IMR-90 (cell line): ENCODE results near the gene TFRC. TPM values are rescaled to one million over a fixed set of nuclear protein-coding genes. Genes with fewer than 3 reads are reported as not detected.

Experiments
- ATAC-seq: fragments of 200-7000 bp; cut with Tn5 transposase; 2 replicates; pipeline ENCODE4 v1.9.1; 2020; ENCODE audit warnings: low read depth, mild to moderate bottlenecking, moderate library complexity
- BruUV-seq: library from RNA; stranded (reverse); fragments of 400-500 nt; replicated peaks from 2 replicates; lab custom pipeline; 2021; lab: Mats Ljungman, UMichigan
- CTCF ChIA-PET: fragments of 300-600 bp; formaldehyde crosslinking; extraction: SDS; loops from one replicate; lab custom pipeline; 2021; ENCODE audit warnings: antibody characterized with exemption; lab: Yijun Ruan, JAX
- POLR2A ChIA-PET: fragments of 300-600 bp; sonication (Branson Sonifier 250); formaldehyde crosslinking; loops from one replicate; lab custom pipeline; 2022; ENCODE audit warnings: antibody characterized with exemption; ENCODE audit not compliant: unreplicated experiment; lab: Charles Lee
- DNase-seq: peaks from one replicate; pipeline ENCODE4 v3.0.0; 2013
- H2AFZ ChIP-seq: replicated peaks from 2 replicates; pipeline ENCODE3; 2013; ENCODE audit warnings: low read length, mild to moderate bottlenecking; ENCODE audit not compliant: poor library complexity
- H2AK5ac ChIP-seq: 2 replicates; pipeline ENCODE4 v1.6.1; 2013; ENCODE audit warnings: low read depth, low read length, inconsistent platforms
- H2AK9ac ChIP-seq: replicated peaks from 2 replicates; pipeline ENCODE3; 2013; ENCODE audit warnings: mild to moderate bottlenecking, low read depth, low read length, moderate library complexity; ENCODE audit not compliant: poor library complexity
- H2BK120ac ChIP-seq: 2 replicates; pipeline ENCODE4 v1.6.1; 2013; ENCODE audit warnings: low read depth, low read length, inconsistent platforms
- H2BK15ac ChIP-seq: 3 replicates; pipeline ENCODE4 v1.6.1; 2013; ENCODE audit warnings: low read depth, low read length, inconsistent platforms
- H2BK20ac ChIP-seq: 2 replicates; pipeline ENCODE4 v1.6.1; 2013; ENCODE audit warnings: low read depth, mild to moderate bottlenecking, inconsistent platforms, low read length, moderate library complexity
- H2BK5ac ChIP-seq: 2 replicates; pipeline ENCODE4 v1.6.1; 2013; ENCODE audit warnings: mild to moderate bottlenecking, low read depth, low read length, inconsistent platforms; ENCODE audit not compliant: poor library complexity, severe bottlenecking
- H3K14ac ChIP-seq: replicated peaks from 2 replicates; pipeline ENCODE4 v1.6.1; 2013; ENCODE audit warnings: low read depth, low read length, inconsistent platforms
- H3K18ac ChIP-seq: 2 replicates; pipeline ENCODE4 v1.6.1; 2013; ENCODE audit warnings: low read depth, low read length, control low read depth
- H3K23ac ChIP-seq: 2 replicates; pipeline ENCODE4 v1.6.1; 2013; ENCODE audit warnings: low read depth, low read length, inconsistent platforms
- H3K27ac ChIP-seq: 2 replicates; pipeline ENCODE4 v1.5.1; 2013; ENCODE audit warnings: mild to moderate bottlenecking, control low read depth, low read length; ENCODE audit not compliant: insufficient read depth
- H3K27me3 ChIP-seq: 2 replicates; pipeline ENCODE4 v1.6.1; 2013; ENCODE audit warnings: low read length; ENCODE audit not compliant: control insufficient read depth, insufficient read depth
- H3K36me3 ChIP-seq: 2 replicates; pipeline ENCODE4 v1.6.1; 2013; ENCODE audit warnings: low read length, mixed read lengths; ENCODE audit not compliant: control insufficient read depth, insufficient read depth
- H3K4ac ChIP-seq: 2 replicates; pipeline ENCODE4 v1.6.1; 2013; ENCODE audit warnings: low read depth, low read length, inconsistent platforms
- H3K4me1 ChIP-seq: 2 replicates; pipeline ENCODE4 v1.6.1; 2013; ENCODE audit warnings: low read length, mixed read lengths; ENCODE audit not compliant: control insufficient read depth, insufficient read depth
- H3K4me2 ChIP-seq: 2 replicates; pipeline ENCODE4 v1.6.1; 2013; ENCODE audit warnings: low read depth, mild to moderate bottlenecking, control low read depth, low read length, moderate library complexity
- H3K4me3 ChIP-seq: 2 replicates; pipeline ENCODE4 v1.5.1; 2013; ENCODE audit warnings: low read depth, mild to moderate bottlenecking, control low read depth, low read length, moderate library complexity; ENCODE audit not compliant: insufficient read depth
- H3K56ac ChIP-seq: 2 replicates; pipeline ENCODE4 v1.6.1; 2013; ENCODE audit warnings: low read length, inconsistent platforms; ENCODE audit not compliant: insufficient read depth; ENCODE audit errors: extremely low read depth
- H3K79me1 ChIP-seq, 2 experiments: 2 replicates each; pipeline ENCODE4 v1.6.1; 2013; ENCODE audit warnings: low read length in 2 of 2, inconsistent platforms in 1 of 2, low read depth in 1 of 2
- H3K9ac ChIP-seq: 2 replicates; pipeline ENCODE4 v1.6.1; 2013; ENCODE audit warnings: low read depth, low read length, control low read depth
- H3K9me1 ChIP-seq: 2 replicates; pipeline ENCODE4 v1.6.1; 2013; ENCODE audit warnings: low read length, inconsistent platforms; ENCODE audit not compliant: insufficient read depth
- H3K9me3 ChIP-seq: 2 replicates; pipeline ENCODE4 v1.6.1; 2013; ENCODE audit warnings: low read length; ENCODE audit not compliant: control insufficient read depth, insufficient read depth
- H4K20me1 ChIP-seq: 2 replicates; pipeline ENCODE4 v1.6.1; 2013; ENCODE audit warnings: low read length, inconsistent platforms; ENCODE audit not compliant: insufficient read depth
- H4K5ac ChIP-seq: 2 replicates; pipeline ENCODE4 v1.6.1; 2013; ENCODE audit warnings: mild to moderate bottlenecking, low read depth, low read length, control low read depth
- H4K8ac ChIP-seq, 2 experiments: 2 replicates each; pipeline ENCODE4 v1.6.1; 2013; ENCODE audit warnings: low read depth in 2 of 2, low read length in 2 of 2, control low read depth in 1 of 2, inconsistent platforms in 1 of 2
- H4K91ac ChIP-seq: 2 replicates; pipeline ENCODE4 v1.6.1; 2013; ENCODE audit warnings: low read depth, low read length, inconsistent platforms; ENCODE audit not compliant: insufficient read depth
- BHLHE40 ChIP-seq: fragments of 150-350 bp; IDR thresholded peaks from 2 replicates; pipeline ENCODE4 v1.6.1; 2016; ENCODE audit warnings: mild to moderate bottlenecking, low read depth, low read length
- CEBPB ChIP-seq: IDR thresholded peaks from 2 replicates; pipeline ENCODE4 v1.6.1; 2012; ENCODE audit warnings: low read depth, low read length, improper control_type of control experiment
- WGBS, 2 experiments: methylation state at CpG; one replicate each; pipeline versions ENCODE4 v1.1.5 to v1.1.7; 2013; ENCODE audit warnings: missing lambda C conversion rate in 2 of 2; ENCODE audit not compliant: insufficient read length in 1 of 2; ENCODE audit errors: extremely low coverage in 2 of 2; 5-methylcytosine and 5-hydroxymethylcytosine counted together
- dilution Hi-C: fragments of 300-500 bp; cut with HindIII; formaldehyde crosslinking; loops from one replicate; pipeline ENCODE4 v1.14.3; 2018; ENCODE audit warnings: low sequenced_read_pairs; ENCODE audit not compliant: unreplicated experiment
- in situ Hi-C: fragments of 300-500 bp; cut with MboI; formaldehyde crosslinking; loops from 3 replicates; pipeline ENCODE4 v1.14.3; 2019; ENCODE audit warnings: low sequenced_read_pairs, inconsistent platforms, mixed read lengths
- intact Hi-C: fragments of 100-400 bp; cut with micrococcal nuclease; formaldehyde crosslinking; loops from 2 replicates; pipeline ENCODE4 v1.10.0; 2022
- polyA plus RNA-seq, 3 experiments: library from polyadenylated mRNA; depleted of rRNA; stranded (reverse); fragments of >200 nt; gene quantifications; 2 replicates each; pipeline ENCODE4 v1.2.3, GENCODE V29; 2012; ENCODE audit warnings: low replicate concordance in 1 of 3
- total RNA-seq: library from RNA; depleted of rRNA; stranded (reverse); fragments of >200 nt; gene quantifications from 2 replicates; pipeline ENCODE4 v1.2.3, GENCODE V29; 2012

The TFRC gene
- total and polyA plus RNA-seq, 2 of the 4 experiments (the other 2 are of a cell fraction) = 78.6 to 156 TPM

DNA sequence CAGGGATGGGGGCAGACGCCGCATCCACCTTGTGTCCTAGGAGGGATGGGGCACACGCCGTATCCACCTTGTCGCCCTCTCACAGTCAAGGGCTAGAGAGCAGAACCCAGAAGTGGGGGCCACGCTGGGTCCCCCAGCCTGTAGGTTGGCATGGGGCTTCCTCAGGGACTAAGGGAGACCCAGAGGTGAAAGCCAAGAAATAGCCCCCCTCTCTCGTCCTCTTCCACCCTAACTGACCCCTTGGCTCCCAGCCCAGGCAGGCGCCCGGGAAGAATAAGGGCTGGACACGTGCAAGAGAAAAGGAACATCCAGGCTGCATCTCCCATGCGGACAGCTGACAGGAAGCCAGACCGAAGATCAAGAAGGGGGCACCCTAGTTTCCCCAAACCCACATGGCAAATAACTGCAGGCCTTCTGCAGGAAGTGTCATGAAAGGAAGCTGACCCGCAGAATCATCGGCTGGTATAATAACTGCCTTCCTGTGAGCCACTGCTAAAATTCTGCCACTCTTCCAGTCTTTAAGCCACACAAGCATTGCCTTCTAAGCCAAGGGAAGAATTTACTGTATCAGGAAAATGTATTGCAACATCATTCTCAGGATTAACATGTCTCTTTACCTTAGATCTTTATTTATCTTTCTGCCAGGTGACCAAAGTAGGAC, 38.5 kb upstream of the TFRC start:
- H3K18ac ChIP-seq = no peak overlapping the region
- H3K36me3 ChIP-seq = no peaks in the 10 kb centered on the region
- H3K4me2 ChIP-seq = no peak overlapping the region
- CTCF ChIA-PET = no interaction called here
- H3K27me3 ChIP-seq = peaks cover 22% of the 10 kb centered on the region
- H4K91ac ChIP-seq = no peak overlapping the region
- no TSS peak for BruUV-seq
- H3K27ac ChIP-seq = no peak overlapping the region
- H2AK9ac ChIP-seq = no peak overlapping the region
- H2BK120ac ChIP-seq = no peak overlapping the region
- peak overlapping the region; percentile 18 for H2AFZ ChIP-seq
- dilution Hi-C loops (no loop called here), in situ Hi-C loops (no loop called here), intact Hi-C loops (no loop called here)
- ATAC-seq (no peak), DNase-seq (no peak)
- no peaks in the 10 kb centered on the region for H4K20me1 ChIP-seq
- H4K8ac ChIP-seq = no peak overlapping the region
- H3K9me1 ChIP-seq = no peaks in the 10 kb centered on the region
- no peak overlapping the region for H3K9ac ChIP-seq
- H3K4me3 ChIP-seq = no peak overlapping the region
- no peak overlapping the region for H2AK5ac ChIP-seq
- H3K56ac ChIP-seq = no peak overlapping the region
- peaks cover 2% of the 10 kb centered on the region; the same call in 1 of the 2 replicates for H3K4me1 ChIP-seq
- no peaks in the 10 kb centered on the region for H3K9me3 ChIP-seq
- H3K4ac ChIP-seq = no peak overlapping the region
- no peak overlapping the region for H2BK5ac ChIP-seq
- H3K23ac ChIP-seq = no peak overlapping the region
- POLR2A ChIA-PET = no interaction called here
- no peak overlapping the region for H2BK15ac ChIP-seq
- H3K14ac ChIP-seq = no peak overlapping the region
- no peak overlapping the region for H2BK20ac ChIP-seq
- no peaks in the 10 kb centered on the region for H3K79me1 ChIP-seq
- no peak overlapping the region for H4K5ac ChIP-seq
- WGBS, 2 experiments = 71% methylated on average over 6 of the region's 14 CpGs; no CpG with 5 or more reads in 1 of the 2 experiments
- TF ChIP-seq BHLHE40 (no peak), CEBPB (peak; percentile 59)
